Measurements from ENCODE around the gene MTMR3.

DNA sequence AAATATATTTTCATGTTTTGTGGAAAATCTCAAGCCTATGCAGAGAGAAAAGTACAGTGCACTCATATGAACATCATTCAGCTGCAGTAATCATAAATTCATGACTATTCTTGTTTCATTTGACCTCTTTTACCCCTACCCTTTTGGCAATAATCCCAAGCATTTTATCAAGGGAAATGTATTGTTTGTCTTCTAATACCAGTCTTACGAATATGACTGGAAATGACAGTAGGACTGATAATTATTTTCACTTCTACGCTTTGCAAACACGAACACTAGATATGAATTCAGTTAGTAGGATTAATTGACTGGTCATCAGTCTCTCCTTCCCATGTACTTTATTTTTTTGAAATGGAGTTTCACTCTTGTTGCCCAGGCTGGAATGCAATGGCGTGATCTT is 90.3 kb downstream of the MTMR3 start:
- TF ChIP-seq, protein P1, sequence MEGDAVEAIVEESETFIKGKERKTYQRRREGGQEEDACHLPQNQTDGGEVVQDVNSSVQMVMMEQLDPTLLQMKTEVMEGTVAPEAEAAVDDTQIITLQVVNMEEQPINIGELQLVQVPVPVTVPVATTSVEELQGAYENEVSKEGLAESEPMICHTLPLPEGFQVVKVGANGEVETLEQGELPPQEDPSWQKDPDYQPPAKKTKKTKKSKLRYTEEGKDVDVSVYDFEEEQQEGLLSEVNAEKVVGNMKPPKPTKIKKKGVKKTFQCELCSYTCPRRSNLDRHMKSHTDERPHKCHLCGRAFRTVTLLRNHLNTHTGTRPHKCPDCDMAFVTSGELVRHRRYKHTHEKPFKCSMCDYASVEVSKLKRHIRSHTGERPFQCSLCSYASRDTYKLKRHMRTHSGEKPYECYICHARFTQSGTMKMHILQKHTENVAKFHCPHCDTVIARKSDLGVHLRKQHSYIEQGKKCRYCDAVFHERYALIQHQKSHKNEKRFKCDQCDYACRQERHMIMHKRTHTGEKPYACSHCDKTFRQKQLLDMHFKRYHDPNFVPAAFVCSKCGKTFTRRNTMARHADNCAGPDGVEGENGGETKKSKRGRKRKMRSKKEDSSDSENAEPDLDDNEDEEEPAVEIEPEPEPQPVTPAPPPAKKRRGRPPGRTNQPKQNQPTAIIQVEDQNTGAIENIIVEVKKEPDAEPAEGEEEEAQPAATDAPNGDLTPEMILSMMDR (IDR thresholded peaks at IDR 0.05): no peak
- no peak for TF ChIP-seq POLR2AphosphoS5 (IDR thresholded peaks at IDR 0.05)
- TF ChIP-seq POLR2A (IDR thresholded peaks at IDR 0.05): no peak
